Suprapubic skin (tissue), 4 donors: ENCODE results near the gene GOSR1.

Source experiments
- CTCF ChIP-seq, 2 donors: fragments of 200-600 bp in 1 of 2; fragments of 450-650 bp in 1 of 2; sonication (generic) in 1 of 2; IDR thresholded peaks; one replicate each; pipeline ENCODE4 v1.5.1; 2016 to 2019; ENCODE audit warnings: antibody characterized with exemption in 2 of 2, mild to moderate bottlenecking in 1 of 2, moderate library complexity in 1 of 2
- EP300 ChIP-seq: sonication (generic); formaldehyde crosslinking; IDR thresholded peaks from one replicate; pipeline ENCODE4 v1.6.1; 2017; ENCODE audit warnings: antibody characterized with exemption
- POLR2A ChIP-seq, 2 donors: fragments of 450-650 bp; IDR thresholded peaks; one replicate each; pipeline ENCODE4 v1.6.1; 2017; ENCODE audit warnings: antibody characterized with exemption in 2 of 2, mild to moderate bottlenecking in 2 of 2, moderate library complexity in 2 of 2
- POLR2AphosphoS5 ChIP-seq, 3 donors: sonication (generic); formaldehyde crosslinking; IDR thresholded peaks; one replicate each; pipeline ENCODE4 v1.6.1; 2017; ENCODE audit warnings: antibody characterized with exemption in 3 of 3

DNA sequence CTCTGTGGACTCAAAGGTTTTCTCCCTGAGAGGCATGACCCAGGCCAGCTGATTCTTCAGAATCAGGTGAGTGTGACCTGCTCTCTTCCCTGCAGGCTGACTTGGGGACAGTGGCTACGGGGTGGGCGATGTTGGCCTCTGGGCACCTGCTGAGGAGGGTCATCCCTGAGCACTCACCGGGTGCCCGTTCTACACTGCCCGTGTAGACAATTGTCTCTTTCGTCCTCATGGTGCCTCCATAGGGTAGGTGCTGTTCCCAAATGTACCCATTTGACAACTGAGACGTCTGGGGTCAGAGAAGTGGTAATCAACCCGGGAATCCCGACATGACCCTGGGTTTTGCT, 74.8 kb downstream of the GOSR1 start:
- TF ChIP-seq CTCF (IDR thresholded peaks at IDR 0.05) (no peak), POLR2AphosphoS5 (IDR thresholded peaks at IDR 0.05) (no peak), EP300 (no peak), POLR2A (IDR thresholded peaks at IDR 0.05) (no peak)
